GM18498 (cell line): ENCODE results near the gene WDR86.

Experiments used
- ATAC-seq: cut with Tn5 transposase; IDR thresholded peaks from one replicate; pipeline ENCODE4 v1.9.1; 2021; ENCODE audit warnings: mild to moderate bottlenecking, moderate library complexity; ENCODE audit not compliant: unreplicated experiment

WDR86 gene

DNA sequence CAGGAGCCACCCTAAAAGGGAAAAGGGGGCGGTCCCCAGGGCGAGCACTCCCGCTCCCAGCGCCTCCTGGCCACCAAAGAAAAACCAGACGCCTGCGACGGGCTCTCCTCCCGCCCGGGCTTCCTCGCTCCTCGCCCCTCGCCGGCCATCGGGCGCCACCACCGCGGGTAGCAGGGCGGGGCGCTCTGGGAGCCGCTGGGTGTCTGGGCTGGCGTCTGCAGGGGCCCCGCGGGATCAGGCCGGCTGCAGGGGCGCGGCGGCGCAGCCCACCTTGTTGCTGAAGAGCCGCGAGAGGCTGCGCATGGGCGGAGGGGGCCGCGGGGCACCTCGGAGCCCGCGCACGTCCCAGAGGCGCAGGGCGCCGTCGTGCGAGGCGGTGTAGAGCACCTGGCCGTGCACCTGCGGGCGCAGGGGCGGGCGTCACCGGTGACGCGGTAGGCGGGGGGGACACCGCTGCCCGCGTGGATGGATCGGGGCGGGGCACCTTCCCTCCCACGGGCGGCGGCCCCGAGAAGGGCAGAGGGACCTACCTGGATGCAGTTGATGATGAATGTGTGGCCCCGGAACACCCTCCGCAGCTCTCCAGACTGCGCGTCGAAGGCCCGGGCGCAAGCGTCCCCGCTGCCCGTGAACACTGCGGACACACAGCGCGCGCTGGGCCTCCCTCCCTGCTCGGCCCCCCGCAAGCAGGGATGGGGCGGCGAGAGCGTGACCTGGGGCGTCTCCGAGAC, 28.3 kb downstream of the WDR86 start:
- ATAC-seq, result no peak

DNA sequence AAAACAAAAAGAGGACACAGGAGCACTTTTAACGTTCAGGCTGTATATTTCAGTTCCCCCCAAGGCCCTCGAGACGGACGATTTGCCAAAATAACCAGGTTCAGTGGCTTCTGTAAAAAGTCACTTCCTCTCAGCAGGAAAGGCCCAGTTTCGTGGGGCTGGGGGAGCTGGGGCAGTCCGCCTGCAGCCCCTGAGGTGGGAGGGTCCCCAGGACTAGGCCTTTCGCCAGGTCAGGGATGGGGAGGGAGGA, 28.8 kb downstream of the WDR86 start:
- no peak for ATAC-seq

DNA sequence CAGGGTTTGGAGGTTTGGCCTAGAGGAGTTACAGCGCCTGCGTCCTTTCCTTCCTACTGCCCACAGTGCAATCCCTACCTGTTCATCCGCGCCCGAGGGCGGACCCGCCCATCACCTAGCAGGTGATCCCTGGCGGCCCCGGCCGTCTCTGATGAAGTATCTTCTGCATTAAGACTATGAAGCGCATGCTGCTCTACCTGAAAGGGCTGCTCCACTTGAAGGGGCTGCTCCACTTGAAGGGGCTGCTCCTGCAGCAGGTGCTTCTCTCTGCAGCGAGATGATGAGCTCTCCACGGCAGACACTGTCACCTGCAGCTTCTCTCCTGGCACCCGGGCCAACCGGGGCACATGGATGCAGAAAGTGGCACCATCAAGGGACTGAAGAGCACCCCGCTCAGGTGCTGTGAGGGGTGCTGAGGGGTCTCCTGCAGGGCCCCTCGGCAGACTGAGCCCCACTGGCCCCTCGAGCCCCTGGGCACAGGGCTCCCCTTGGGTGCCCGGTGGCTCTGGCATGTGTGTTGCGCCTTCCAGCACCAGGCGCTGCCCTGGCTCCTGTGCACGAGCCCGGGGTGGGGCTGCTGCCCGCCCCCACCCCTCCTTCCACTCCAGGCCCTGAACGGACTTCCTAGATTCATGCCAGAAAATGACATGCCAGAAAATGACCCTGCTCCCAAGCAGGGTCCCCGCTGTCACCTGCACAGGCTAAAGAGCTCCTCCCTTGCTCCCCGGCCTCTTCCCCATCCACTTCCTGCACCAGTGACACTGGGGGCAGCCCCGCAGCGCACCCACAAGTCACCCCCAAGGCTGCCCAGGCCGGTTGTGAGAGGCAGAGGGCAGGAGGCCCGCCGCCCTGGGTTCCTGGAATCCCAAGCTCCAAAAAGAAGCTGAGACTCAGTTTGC, 29.4 kb downstream of the WDR86 start:
- no peak for ATAC-seq

DNA sequence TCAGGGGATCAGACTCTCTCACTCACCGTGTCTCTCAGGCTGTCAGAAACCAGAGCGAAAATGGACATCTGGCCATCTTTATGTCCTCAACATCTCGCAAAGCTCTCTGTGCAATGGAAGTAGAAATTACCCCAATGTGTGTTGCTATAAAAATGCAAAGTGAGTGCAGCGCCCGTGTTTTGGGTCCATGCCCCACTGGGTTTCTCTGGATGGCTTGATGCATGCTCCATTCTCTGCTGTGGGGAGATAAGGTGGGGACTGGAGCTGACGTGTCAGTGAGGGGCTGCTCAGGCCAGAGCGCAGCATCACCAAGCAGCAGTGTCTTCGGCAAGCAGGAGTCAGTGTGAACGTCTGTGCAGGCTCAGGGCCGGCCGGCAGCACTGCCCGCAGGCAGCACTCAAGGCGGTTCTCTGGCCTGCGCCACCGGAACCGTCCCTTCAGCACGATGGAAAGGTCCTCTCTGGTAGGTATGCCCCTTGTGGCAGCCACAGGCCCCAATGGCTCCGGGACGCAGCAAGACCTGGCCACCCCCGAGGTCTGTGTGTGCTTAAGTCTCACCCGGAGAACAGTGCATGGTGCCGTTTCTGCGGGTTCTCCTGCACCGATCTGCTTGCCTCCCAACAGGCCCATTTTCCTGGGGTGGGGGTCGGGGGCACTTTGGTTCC, 30.2 kb downstream of the WDR86 start:
- ATAC-seq, result no peak

DNA sequence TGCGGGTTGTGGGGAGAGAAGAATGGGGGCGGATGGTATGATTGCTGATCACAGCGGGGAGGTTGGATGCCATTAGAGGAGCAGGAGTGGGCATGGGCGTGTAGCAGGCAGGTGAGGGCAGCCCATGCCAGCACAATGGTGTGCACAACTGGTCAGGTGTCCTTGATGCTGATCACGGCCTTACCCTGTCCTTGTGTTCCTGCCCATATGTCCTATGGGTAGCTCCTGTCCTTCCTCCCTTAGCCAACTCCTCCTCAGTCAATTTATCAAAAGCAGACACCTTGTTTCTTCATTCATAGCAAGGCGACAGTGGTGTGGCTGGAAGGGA, 30.7 kb downstream of the WDR86 start:
- no peak for ATAC-seq

DNA sequence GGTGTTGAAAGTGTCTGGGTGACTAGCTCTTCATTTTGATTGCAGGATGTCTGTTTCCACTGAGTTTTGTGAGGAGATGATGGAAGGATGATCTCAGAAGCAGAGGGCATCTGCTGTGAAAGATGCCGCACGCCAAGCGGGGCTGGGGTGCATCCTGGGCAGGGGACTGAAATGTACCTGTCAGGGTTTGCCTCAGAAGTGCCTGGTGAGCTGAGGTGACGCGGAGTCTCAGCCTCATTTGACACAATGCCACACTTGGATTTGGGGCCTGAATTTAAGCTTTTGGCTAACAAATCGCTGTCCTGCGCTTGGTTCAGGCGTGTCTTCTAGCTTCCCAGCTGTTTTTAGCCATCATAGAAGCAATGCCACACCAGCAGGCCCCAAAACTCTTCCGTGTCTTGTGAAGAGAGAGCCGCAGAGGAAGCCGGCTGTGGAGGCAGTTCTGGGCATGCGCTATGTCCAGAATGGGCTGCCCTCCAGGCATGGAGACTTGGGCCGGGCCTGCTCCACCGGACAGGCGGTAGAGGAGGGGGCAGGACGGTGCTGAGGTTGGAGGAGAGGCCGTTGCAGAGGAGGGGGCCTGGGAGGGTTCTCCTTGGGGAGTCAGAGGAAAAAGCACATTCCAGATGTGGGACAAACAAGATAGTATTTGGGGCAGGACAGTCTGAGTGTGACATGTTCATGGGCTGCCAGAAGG, 31.2 kb downstream of the WDR86 start:
- no peak for ATAC-seq

DNA sequence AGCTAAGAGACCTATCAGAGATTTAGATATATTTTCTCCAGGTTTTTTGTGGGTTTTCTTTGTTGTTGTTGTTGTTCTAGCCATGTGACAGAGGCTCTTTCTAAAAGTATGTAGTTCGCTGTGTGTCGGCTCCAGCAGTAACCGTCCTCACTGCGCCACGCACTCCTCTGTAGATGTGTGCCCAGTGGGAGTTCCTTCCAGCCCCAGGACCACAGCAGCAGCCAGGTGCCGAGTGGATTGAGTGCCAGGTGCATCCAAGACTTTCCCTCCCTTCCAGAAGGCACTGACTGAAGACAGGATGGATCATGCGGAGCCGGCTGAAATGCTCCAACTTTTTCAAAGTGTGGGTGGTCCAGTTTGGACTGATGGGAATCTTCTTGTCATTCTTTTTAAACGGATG, 31.8 kb downstream of the WDR86 start:
- no peak for ATAC-seq

DNA sequence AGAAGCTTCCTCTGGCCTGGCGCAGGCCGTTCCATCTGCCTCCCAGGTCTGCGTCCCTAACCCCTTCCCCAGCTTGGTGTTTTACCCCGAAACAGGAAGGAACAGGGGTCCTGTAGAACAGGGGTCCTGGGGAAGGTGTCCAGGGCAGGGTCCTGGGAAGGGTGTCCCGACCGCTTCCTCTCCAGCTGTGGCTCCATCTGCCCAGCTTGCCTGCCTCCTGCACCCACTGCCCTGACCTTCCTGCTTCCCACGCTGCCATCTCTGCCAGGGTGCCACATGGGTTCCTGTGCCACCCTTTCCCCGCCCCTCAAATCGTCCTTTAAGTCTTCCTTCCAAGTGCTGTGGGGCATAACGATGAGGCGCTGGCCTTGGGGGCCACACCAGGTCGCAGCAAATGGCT, 32.4 kb downstream of the WDR86 start:
- no peak for ATAC-seq

DNA sequence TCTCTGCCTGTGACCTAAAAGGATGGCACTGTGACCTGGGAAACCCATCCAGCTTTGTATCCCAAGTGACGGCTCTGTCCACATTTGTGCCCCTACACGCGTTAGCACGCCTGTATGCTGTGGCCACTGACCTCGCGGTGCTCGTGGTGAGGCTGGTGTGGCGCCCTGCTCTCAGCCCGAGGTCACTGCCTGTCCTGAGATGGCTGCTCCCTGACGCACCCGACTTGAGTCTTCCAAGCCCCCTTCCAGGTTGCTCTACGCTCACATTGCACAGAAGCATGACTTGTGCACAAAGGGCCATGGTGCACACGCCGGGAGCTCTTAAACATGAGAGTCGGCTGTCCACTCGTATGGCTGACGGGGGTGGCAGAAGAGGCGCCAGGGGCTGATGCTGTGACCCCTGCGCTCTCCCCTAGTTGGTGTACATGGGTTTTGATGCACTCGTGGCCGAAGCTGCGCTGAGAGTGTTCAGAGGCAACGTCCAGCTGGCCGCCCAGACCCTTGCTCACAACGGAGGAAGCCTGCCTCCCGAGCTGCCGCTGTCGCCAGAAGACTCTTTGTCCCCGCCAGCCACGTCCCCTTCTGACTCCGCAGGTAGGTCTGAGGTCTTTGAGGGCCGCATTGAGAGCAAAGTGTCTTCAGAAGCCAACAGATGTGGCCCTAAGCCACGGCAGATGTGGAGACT, 33.5 kb downstream of the WDR86 start:
- no peak for ATAC-seq

DNA sequence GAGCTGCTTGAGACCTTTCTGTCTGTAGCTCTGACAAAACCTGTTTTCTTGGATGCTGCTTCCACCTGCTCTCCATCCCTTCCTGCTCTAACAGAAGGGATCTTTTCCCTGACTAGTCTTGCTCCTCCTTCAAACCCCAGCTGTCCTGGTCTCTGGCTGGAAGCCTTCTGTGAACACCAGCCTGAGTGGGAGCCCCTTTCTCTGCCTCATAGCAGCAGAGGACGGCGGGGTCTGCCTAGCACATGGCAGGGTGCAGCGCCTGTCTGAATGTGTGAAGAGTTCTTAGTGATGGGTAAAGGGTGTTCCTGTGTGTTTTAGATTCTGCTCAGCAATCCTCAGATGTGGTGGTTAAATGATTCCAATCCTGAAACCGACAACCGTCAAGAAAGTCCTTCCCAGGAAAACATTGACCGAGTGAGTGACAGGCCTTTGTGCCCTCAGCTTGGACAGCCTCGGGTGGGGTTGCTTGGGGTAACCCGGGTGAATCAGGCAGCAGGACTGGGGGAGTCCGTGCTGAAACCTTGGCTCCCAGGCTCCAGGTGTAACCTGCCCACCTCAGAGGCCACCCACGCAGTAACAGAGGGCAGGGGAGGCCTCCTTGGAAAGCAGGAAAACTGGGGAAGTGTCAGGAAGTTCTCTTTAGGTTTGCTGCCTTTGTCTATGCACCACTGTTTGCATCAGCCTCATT, 34.2 kb downstream of the WDR86 start:
- ATAC-seq, result no peak

DNA sequence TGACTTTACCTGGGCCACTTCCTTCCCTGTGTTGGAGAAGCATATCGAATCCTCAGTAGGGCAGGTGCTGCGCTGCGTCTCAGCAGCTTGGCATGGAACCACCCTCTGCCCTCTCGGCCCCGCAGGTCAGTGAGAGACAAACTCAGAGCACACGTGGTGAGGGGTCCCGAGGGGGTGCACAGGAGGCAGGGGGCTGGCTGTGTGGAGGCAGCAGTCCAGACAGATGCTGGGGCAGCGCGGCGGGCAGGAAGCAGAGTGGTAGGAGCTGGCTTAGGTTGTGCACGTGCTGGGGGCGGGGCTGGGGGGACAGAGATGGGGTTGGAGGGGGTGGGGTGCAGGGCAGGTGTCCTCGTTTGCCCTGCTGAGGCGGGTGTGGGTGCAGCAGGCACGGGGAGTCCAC, 35.1 kb downstream of the WDR86 start:
- ATAC-seq, result no peak

DNA sequence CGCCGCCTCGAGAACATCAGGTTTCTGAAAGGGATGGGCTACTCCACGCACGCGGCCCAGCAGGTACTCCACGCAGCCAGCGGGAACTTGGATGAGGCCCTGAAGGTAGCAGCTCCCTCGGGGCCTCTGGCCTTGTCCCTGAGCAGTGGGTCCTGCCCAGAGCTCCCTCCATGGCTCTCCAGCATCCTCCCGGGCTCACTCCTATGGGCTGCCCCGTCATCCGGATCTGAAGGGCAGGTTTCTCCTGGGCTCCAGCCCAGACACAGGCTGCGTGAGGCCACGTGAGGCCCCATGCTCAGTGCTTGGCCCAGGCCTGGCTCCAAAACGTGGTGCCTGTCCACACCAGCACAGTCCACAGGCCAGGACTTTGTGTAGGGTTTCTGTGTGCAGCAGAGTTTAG, 35.7 kb downstream of the WDR86 start:
- ATAC-seq, result no peak

DNA sequence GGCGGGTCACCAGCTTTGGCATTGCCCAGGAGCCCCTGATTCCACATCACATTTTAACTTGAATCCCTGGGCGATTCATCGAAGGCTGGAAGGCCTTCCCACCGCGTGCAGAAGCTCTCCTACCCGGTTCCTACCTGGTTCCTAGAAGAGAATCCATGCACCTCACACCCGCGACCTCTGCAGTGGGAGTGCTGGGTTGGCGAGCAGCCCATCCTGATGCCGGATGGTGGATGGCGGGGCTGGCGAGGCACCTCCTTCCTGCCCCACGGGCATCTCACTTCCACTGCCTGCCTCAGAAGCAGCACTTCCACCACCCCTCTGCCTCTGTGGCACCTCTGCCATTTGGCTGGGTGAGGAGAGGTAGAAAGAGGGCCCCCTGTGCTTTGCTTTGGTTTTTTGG, 36.2 kb downstream of the WDR86 start:
- no peak for ATAC-seq

DNA sequence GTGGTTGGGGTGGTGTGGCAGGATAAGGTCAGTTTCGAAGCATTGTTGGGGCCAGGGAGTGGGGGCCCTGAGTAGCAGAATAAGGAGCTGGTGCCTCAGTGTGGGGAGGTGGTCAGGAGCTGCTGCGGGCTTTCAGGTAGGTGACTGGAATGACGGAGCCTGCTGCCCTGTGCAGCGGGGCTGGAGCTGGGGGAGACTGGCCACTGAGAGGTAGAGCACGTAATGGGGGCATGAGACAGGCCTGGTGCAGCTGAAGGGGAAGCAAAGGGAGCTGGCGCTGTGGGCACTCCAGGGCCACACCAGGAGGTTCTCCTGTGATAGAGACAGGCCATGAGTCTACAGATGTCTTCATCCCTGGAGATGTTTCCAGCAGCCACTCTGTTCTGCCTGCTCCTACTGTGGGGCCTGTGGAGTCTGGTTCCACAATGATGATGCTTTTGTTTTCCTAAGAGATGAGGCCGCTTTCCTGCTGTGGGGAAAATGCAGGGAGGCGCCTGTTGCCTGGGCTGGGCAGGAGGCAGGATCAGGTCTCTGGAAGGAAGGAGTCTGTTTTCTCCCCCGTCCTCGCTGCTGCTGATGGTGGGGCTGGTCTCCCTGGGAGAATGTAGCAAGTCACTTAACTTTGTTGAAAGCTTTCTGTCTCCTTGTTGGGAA, 37.1 kb downstream of the WDR86 start:
- ATAC-seq, result no peak

DNA sequence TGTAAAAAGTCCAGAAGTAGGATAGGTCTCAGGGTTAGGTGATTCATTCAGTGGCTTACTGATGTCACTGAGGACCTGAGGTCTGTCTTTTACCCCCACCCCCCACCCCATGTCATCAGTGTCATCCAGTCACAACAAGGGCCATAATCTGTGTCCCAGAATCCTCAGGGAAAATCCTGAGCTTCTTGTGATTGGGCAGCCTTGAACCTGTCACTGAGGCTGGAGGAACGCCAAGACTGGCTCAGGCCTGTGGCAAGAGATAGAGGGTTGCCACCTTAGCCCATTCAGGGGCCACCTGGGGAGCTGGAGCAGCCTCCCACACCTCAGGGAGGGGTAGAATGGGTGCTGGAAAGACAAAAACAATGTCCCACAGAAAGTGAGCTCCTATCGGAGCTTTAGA, 38.6 kb downstream of the WDR86 start:
- ATAC-seq, result no peak

DNA sequence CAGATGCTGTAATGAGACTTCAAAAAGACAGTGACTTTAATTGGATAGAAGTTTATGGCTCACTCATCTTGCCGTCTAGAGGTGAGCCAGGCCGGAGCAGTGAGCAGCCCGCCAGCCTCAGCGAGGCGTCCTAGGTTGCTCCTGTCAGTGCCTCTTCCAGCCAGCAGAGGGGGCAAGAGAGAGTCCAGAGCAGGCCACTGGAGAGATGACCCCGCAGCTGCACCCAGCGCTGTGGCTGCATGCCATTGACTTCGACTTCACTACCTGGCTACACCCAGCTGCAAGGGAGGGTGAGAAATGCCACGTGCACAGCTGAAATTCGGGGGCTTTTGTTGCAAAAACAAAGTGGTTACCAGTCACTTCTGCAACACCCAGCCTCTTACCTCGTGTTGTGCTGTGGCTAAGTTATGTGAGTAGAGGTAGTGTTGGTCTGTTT, 41.7 kb downstream of the WDR86 start:
- ATAC-seq, result peak; percentile 96

DNA sequence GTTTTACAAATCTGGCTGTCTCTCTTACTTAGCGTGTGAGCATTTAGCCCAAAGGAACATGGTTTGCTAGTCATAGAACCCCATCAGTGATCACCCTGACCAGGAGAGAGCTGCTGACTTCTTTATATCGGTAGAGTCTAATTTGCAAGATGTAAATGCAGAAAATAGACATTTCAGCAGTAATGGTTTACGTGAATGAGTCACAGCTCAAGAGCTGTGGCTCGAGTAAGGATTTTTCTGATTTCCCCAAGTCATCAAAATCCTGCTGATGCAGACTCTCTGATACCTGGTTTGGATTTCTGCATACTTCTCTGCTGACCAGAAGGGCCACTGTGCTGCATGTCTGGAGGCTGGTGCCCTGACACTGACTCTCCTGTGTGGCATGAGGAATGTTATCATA, 42.6 kb downstream of the WDR86 start:
- ATAC-seq, result no peak

DNA sequence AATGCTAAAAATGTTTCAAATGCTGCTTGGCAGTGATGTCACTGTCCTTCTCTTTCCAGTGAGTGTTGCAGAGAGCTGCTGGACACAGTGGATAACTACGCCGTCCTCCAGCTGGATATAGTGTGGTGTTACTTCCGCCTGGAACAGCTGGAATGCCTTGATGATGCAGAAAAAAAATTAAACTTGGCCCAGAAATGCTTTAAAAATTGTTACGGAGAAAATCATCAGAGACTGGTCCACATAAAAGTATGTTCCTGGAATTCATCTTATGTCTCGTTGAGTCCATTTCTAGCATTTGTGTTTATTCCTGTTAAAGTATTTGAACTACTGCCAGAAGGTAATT, 43.0 kb downstream of the WDR86 start:
- ATAC-seq, result no peak

DNA sequence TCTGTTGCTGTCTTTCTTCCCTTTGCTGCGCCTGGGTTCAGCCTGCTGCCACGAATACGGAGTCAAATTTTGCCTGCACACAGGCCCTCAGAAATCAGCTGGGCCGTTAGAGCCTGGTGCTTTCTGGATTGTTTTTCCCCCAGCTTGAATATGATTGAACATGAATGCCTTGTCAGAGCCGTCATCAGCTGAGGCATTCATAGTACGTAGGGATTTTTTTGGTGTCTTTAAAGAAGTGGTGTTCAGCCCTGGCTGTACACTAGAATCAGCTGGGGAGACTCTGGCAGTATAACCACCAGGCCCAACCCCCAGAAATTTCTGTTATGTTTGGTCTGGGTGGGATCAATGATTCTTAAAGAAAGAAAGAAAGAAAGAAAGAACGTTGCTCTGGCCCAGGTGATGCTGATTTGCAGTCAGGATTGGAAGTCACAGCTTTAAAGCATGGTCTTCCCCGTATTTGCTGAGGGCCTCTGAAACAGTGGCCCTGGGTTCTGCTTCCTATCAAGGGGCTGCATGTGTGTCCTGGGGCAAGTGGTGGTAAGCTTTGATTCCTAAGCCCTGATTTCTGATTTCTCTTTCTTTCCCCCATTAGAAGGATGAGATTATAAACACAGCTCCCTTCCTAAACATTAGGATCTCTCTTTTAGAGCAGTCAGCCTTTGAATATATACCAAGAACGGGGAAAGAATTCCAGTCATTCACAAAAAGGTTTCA, 43.5 kb downstream of the WDR86 start:
- ATAC-seq, result no peak
